OCI-LY3 (cell line): ENCODE data around the gene CNTRL.

ENCODE experiments used
- EZH2phosphoT487 ChIP-seq: fragments of 200-600 bp; shearing (Covaris generic); IDR thresholded peaks from 2 replicates; pipeline ENCODE4 v1.6.1; 2018; ENCODE audit warnings: antibody characterized with exemption, mixed run types, low read depth
- TF ChIP-seq, protein P1 (sequence below): fragments of 200-600, 300-600 bp; sonication (generic); IDR thresholded peaks from 2 replicates; pipeline ENCODE4 v1.5.1; 2014; ENCODE audit warnings: antibody characterized with exemption, low read length, low read depth

DNA sequence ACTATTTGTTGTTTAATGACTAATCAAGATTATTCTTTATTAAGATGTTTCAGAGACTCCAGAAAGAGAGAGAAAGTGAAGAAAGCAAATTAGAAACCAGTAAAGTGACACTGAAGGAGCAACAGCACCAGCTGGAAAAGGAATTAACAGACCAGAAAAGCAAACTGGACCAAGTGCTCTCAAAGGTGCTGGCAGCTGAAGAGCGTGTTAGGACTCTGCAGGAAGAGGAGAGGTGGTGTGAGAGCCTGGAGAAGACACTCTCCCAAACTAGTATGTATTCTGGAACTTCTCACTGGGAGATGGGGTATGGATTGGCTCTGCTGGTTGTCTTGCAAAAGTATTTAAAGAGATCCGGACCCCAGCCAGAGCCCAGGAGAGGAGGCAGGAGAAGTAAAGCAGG lies 93.3 kb downstream of the CNTRL start:
- TF ChIP-seq, protein P1, sequence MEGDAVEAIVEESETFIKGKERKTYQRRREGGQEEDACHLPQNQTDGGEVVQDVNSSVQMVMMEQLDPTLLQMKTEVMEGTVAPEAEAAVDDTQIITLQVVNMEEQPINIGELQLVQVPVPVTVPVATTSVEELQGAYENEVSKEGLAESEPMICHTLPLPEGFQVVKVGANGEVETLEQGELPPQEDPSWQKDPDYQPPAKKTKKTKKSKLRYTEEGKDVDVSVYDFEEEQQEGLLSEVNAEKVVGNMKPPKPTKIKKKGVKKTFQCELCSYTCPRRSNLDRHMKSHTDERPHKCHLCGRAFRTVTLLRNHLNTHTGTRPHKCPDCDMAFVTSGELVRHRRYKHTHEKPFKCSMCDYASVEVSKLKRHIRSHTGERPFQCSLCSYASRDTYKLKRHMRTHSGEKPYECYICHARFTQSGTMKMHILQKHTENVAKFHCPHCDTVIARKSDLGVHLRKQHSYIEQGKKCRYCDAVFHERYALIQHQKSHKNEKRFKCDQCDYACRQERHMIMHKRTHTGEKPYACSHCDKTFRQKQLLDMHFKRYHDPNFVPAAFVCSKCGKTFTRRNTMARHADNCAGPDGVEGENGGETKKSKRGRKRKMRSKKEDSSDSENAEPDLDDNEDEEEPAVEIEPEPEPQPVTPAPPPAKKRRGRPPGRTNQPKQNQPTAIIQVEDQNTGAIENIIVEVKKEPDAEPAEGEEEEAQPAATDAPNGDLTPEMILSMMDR = no peak
- TF ChIP-seq EZH2phosphoT487 = no peak
